ENCODE results near the gene RNF39.
A peak's percentile ranks its signal among the peaks of the same experiment; 100 is the strongest.
"Not testable (repeated sequence)": the region's sequence is repeated elsewhere in the genome, so short reads cannot be mapped to it uniquely, and the experiment has no call there.

The RNF39 gene

DNA sequence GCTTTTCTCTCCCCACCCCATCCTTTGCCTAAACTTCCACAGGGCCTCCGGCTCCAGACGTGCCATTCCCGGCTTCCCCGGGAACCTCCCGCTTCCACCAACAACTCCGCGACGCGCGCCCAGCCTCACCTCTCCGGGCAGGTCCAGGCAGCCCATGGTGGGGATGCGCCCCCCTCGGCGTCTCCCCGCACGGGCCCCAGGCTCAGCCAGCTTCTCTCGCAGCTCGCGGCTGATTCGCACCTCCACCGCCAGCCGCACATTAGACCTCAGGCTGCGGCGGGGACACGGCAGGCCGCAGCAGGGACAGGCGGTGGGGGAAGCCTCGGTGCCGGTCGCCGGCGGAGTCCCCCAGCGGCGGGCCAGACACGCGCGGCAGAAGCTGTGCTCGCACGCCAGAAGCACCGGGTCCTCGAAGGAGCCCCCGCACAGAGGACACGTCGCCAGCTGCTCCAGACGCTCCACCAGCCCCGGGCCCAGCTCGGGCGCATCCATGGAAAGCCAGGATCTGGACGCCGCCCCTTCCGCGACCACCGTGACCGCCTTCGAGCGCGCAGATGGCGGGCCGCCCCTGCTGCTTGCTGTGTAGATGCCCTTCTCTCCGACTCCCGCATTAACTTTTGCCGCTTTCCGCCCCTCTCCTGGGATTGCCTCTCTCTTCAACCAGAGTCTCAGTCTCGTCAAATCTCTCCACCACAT is at the start of gene RNF39:
TSS of gene RNF39 (minus strand) at position 676 of the 696 bp plus-strand sequence. CDS start at position 492, 184 bp downstream.
- no peak for DNase-seq (ENCODE audit: low read depth in 2 of 2)

- no peak for DNase-seq (ENCODE audit: low read depth in 2 of 2)
These were observed 46.9 kb upstream of the RNF39 start for GRCh38 chr6:30122515-30122914.

DNA sequence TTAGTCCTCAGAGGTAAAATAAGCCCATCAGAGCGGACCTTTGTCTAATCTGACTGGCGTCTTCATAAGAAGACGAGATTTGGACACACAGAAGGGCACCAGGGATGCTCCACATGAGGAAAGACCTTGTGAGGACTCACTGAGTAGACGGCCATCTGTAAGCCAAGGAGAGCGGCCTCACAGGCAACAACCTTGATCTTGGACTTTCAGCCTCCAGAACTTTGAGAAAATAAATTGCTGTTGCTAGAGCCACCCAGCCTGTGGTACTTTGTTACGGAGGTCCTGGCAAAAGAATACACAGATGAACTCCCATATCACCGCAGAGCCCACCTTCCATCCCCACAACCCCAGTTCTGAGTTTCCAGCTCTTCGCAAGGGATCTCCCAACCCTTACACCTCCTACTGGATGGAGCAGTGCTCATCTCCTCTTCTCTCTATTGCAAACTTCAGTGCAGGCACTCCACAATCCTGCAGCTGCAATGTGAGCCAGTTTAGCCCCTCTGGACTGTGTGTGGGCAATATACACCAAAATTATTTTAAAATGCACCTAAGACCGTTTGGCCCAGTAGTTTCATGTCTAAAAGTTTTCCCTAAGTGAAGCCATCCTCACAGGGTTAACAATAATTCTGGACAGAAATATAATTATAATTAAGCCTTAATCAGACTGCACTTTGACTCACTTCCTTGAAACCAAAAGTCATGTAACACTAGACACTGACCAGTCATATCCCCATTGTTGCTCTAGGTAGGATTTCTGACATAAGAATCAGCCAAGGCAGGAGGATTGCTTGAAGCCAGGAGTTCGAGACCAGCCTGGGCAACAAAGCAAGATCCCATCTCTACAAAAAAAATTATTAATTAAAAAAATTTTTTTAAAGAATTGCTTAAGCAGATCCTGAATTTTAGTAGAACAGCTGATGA is 46.1 kb upstream of the RNF39 start:
- DNase-seq (ENCODE audit: low read depth in 2 of 2) = no peak

DNA sequence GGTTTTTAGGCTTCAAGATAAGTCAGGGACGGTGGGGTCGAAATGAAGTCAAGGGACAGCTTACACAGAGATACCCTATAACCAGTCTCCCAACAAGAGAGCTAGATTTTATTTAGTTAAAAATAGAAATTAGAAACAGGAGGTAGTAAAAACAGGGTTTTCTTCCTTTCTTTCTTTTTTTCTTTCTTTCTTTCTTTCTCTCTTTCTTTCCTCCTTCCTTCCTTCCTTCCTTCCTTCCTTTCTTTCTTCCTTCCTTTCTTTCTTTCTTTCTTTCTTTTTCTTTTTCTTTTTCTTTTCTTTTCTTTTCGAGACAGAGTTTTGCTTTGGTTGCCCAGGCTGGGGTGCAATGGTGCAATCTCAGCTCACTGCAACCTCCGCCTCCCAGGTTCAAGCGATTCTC is 43.1 kb upstream of the RNF39 start:
- not testable (repeated sequence) for DNase-seq (ENCODE audit: low read depth in 2 of 2)

- DNase-seq (ENCODE audit: low read depth in 2 of 2) = no peak
These were observed 41.2 kb upstream of the RNF39 start for GRCh38 chr6:30116724-30117123.

DNA sequence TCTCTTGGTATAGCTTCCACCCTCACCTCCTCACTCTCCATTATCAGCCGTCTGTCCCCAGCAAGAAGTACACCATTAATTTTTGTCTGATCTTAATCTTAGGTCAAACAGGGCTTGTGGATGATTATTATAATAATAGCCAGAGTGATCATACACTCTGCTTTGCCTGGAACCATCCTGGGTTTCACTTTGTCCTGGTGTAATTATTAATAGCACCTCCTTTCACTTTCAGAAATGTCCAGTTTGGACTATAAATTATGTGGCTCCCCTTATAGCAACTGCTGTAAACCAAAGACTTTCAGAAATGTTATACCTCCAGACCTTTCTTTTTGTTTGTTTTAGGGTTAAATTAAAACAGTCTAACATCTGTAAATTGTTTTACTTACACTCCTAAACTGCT is 38.3 kb upstream of the RNF39 start:
- no peak for DNase-seq (ENCODE audit: low read depth in 2 of 2)

GRCh38 chr6:30113003-30113759 is 37.6 kb upstream of the RNF39 start, which contains the start of gene TRIM31:
Gene TRIM31, minus strand, starts transcription at chr6:30113090. Its CDS starts 285 bp downstream, at chr6:30112805.
- DNase-seq (ENCODE audit: low read depth in 2 of 2) = no peak

DNA sequence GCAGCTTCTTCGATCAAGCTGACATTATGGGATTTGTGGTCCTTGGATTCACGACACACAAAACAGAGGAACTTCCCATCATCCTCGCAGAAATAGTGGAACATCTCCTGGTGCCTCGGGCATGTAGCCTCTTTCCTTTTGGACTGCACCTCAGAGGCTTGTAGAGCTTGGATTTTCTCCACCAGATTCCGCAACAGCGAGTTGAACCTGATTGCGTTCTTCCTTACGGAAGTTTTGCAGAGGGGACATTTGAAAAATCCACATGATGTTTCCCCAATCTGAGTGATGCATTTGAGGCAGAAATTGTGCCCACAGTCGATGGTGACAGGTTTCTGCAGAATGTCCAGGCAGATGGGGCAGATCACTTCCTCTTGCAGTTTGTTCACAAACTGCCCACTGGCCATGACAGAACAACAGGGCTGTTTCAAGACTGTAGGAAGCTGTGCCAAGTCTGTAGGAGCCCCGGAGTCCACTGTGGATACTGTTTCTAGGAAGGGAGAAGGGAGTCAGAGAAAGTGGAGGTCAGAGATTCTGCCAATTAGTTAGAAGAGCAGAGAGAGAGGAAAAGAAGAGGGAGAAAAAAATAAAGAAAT is 36.9 kb upstream of the RNF39 start:
- DNase-seq (ENCODE audit: low read depth in 2 of 2) = no peak

- DNase-seq (ENCODE audit: low read depth in 2 of 2) = no peak
These were observed 35.8 kb upstream of the RNF39 start for GRCh38 chr6:30111266-30111856.

GRCh38 chr6:30104661-30105060 is 29.1 kb upstream of the RNF39 start:
- no peak for DNase-seq (ENCODE audit: low read depth in 2 of 2)

- no peak for DNase-seq (ENCODE audit: low read depth in 2 of 2)
These were observed 28.3 kb upstream of the RNF39 start for GRCh38 chr6:30103872-30104179.

GRCh38 chr6:30102970-30103871 is 27.7 kb upstream of the RNF39 start:
- peak; percentile 64 to 77 for DNase-seq (ENCODE audit: low read depth in 2 of 2)

DNA sequence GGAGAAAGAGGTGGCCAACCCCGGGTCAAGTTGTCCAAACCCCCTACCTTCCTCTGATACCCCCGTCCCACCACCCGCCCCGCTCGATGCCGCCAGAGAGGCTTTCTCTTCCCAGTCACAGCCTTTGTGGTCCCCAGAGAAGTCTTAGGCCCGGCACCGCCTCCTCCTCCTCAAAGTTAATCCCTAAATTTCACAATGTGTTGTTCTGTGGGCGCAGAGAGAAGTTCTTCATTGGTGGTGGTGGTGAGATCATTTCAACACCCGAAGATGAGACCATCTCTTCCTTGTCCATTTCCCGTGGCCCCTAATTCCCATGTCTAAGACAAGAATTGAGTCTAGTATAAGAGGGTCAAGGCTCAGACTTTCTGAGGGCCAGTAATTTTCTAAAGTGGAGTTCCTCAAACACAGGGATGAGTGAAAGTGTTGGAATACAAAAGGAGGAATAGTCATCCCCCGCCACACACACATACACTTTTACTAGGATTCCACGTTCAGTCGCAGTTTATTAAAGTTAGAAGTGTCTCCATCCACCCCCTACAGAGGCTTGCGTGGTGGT is 26.9 kb upstream of the RNF39 start:
- DNase-seq (ENCODE audit: low read depth in 2 of 2) = no peak

- peak; percentile 39 to 65 for DNase-seq (ENCODE audit: low read depth in 2 of 2)
These were observed 26.2 kb upstream of the RNF39 start for GRCh38 chr6:30101444-30102413.

GRCh38 chr6:30100585-30101443 is 25.2 kb upstream of the RNF39 start:
- DNase-seq (ENCODE audit: low read depth in 2 of 2) = no peak

- DNase-seq (ENCODE audit: low read depth in 2 of 2) = no peak
These were observed 24.6 kb upstream of the RNF39 start for GRCh38 chr6:30100154-30100553.

DNA sequence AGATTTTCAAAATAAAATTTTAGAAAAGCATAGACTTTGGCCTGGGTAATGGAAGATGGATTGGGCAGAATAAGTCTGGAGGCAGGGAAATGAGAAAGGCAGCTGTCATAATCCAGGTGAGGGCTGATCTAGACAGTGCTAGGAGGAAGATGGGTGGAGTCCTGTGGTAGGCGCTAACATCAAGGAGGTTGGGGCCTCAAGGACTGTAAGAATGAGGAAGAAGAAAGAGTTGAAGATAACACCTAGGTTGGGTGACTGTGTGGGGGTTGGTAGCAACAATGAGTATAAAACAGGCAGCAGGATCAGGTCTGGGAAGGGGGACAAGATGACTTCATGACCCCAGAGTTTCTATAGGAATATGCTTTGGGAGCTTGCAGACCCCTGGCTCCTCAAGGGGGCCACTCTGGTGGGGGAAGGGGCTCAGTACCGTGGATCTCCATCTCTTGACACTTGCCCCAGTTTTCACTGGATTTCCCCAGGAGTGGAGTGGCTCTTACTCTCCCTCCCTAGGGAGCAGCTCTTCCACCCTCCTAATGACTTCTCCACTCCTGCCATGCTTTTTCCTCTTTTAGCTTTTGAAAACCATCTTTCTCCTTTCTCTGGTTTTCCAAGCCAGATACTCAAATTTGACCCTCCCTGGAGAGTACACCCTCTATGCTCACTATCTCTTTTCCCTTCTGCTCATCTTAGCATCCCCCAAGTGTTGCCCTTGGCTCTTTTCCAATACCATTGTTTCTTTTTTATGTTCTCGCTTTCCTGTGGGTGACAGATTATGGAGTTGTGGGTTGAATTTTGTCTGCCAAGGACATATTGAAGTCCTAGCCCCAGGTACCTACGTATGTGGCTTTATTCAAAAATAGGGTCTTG is 22.6 kb upstream of the RNF39 start:
- no peak for DNase-seq (ENCODE audit: low read depth in 2 of 2)
